ENCODE results near the gene ELAVL3. TPM values are rescaled to one million over a fixed set of nuclear protein-coding genes. Genes with fewer than 3 reads are reported as not detected.

The ELAVL3 gene
- total and polyA plus RNA-seq, 2 donors (not counting 3 experiments of a cell fraction or from before 2014, with no cell fraction given): not detected

DNA sequence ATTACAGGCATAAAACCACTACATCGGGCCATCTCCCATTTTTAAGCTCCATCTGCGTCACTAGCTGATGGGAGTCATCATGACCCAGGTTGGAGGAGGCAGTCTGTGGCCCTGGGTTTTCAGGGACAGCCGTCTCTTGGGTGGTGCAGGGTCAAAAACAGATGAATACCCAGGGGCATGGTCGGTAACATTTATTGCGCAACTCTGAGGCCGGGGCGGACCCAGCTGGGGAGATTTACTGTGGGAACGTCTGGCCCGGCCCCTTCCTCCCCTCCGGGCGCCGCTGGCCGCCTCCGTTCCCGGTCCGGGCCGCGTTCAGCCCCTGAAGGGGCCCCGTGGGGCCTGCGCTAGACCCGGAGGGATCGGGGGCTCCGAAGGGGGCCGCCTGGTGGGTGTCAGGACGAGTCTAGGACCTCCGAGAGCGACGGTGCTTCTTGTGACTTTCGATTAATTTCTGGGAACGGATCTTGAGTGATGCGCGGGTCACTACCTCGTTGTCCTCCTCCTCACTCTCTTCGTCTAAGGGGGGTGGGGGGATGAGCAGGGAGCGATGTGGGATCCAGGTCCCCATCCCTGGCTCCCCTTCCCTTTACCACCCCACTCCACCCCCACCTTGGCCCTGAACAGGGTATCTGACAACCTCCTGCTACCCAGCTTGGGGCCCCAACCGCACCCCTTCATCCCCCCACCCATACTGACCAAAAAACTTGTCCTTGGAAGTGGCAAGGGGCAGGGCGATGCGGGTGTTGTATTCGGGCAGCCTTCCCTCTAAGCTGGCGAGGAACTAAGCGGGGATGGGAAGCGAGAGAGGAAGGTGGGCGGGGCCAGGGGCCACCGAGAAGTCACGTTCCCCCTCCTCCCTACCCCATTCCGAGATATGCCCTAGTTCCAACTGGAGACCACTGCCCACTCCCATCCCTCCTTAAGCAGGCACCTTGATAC lies 60.1 kb downstream of the ELAVL3 start:
- DNase-seq (ENCODE audit: low read depth, low spot score) (no peak), FAIRE-seq (no peak)
- POLR2A ChIA-PET: no interaction called here
- Histone ChIP-seq H3K79me2 (ENCODE audit: control insufficient read depth, insufficient read depth, low read length) (no peaks in the 10 kb centered on the region), H3K27ac (ENCODE audit: insufficient read depth, low read depth, low read length) (no peak overlapping the region), H3K4me1 (ENCODE audit: control insufficient read depth, extremely low read depth, insufficient read depth, low read length) (peaks cover 9% of the 10 kb centered on the region), H3K4me2 (ENCODE audit: insufficient read depth, low read length) (no peak overlapping the region), H3K27me3 (ENCODE audit: control insufficient read depth in 2 of 2, insufficient read depth in 2 of 2, low read length in 2 of 2) (peaks cover 36 to 39% of the 10 kb centered on the region in 2 experiments), H3K9me1 (replicated peaks; ENCODE audit: control insufficient read depth, extremely low read depth, insufficient read depth, low read length) (no peaks in the 10 kb centered on the region), H3K36me3 (ENCODE audit: control insufficient read depth in 2 of 2, extremely low read depth in 1 of 2, insufficient read depth in 2 of 2, low read length in 2 of 2) (no peaks in the 10 kb centered on the region), H3K9me3 (replicated peaks; ENCODE audit: control insufficient read depth, insufficient read depth, low read length) (no peaks in the 10 kb centered on the region), H2AFZ (ENCODE audit: low read depth, low read length) (no peak overlapping the region), H3K4me3 (replicated peaks in 1 of 3; ENCODE audit: insufficient read depth in 1 of 3, low read depth in 1 of 3, low read length in 3 of 3) (no peak overlapping the region), H3K9ac (replicated peaks; ENCODE audit: extremely low read depth, insufficient read depth, low read length) (no peak overlapping the region), H4K20me1 (replicated peaks; ENCODE audit: control insufficient read depth, extremely low read depth, insufficient read depth, low read length) (no peaks in the 10 kb centered on the region)
- CTCF ChIA-PET: interaction anchor here (0.9 to 3.7 kb wide), 8 partner anchors 10 to 127 kb away, joined by 3 to 19 read pairs (median 5); partner anchors contain the start of genes ODAD3 and PRKCSH
- dilution Hi-C loops (cut with MboI; ENCODE audit: extremely low pct_ligation_motif_present, low sequenced_read_pairs) (no loop called here), intact Hi-C loops (cut with micrococcal nuclease) (loop anchor here (5.0 kb wide), 1 partner anchor 38 kb away; the partner anchor contains the start of gene EPOR)
- BruUV-seq (replicated peaks): no TSS peak
- no peak for TF ChIP-seq POLR2A (IDR thresholded peaks at IDR 0.05; ENCODE audit: low read depth, low read length)
- peak; percentile 55 for TF ChIP-seq EZH2 (IDR thresholded peaks at IDR 0.05; ENCODE audit: borderline replicate concordance, low read depth, low read length, severe bottlenecking)

DNA sequence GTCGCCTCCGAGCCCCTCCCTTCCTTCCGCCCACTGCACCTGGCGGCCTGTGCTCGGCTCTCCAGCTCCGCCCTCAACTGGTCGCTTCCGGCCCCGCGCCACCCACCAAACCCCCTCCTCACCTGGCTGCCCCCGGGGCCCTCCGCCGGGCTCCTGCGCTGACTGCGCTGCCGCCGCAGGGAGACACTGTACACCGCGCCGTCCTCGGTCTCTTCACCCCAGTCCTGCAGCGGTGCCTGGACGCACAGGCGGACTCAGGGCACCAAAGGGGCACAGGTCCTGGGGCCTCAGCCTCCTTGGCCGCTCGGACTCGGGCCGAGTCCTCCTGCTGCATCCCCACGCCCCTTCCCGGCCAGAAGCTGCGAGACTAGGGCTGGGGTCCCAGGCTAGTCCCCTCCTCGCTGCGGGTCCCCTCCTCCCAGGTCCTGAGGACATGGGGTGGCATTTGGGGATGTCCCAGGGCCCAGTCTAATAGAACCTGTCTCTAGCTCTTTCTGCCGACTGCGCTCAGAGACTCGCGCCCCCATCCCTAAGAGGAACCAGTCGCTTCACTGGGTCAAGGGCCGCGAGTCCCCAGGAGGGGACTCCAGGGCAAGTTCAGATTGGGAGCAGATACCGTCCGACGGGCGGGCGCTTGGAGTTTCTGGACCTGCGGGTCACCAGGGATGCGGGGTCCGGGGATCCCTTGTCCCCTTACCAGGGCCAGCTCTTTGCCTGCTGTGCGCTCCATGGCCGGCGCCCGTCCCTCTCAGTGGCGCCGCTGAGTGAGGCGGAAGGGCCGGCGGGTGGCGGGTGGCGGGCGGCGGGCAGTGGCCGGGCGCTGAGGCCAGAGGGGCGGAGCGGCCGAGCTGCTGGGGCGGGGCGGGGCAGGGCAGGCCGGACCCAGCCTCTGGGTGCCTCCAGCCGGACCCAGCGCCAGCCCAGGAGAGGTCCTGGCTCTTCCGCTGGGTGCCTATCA lies 62.0 kb downstream of the ELAVL3 start, which contains the start of gene RGL3:
TSS of gene RGL3 (minus strand) at position 766 of the 958 bp plus-strand sequence. CDS start at position 730, 36 bp downstream.
- H3K36me3 ChIP-seq (ENCODE audit: control insufficient read depth in 2 of 2, extremely low read depth in 1 of 2, insufficient read depth in 2 of 2, low read length in 2 of 2): no peaks in the 10 kb centered on the region
- DNase-seq (ENCODE audit: low read depth, low spot score) (no peak), FAIRE-seq (no peak)
- H3K9me3 ChIP-seq (replicated peaks; ENCODE audit: control insufficient read depth, insufficient read depth, low read length): no peaks in the 10 kb centered on the region
- peak within 1 kb of the TSS; percentile 44 for H3K4me2 ChIP-seq (ENCODE audit: insufficient read depth, low read length)
- peaks cover 9% of the 10 kb centered on the region for H3K4me1 ChIP-seq (ENCODE audit: control insufficient read depth, extremely low read depth, insufficient read depth, low read length)
- no peaks in the 10 kb centered on the region for H3K9me1 ChIP-seq (replicated peaks; ENCODE audit: control insufficient read depth, extremely low read depth, insufficient read depth, low read length)
- ChIA-PET POLR2A (no interaction called here), CTCF (interaction anchor here (0.5 to 0.6 kb wide), 2 partner anchors 88 to 774 kb away, joined by 3 to 5 read pairs; no protein-coding TSS in a partner anchor)
- peak within 1 kb of the TSS in 1 of 3 experiments; percentile 43 for H3K4me3 ChIP-seq (replicated peaks in 1 of 3; ENCODE audit: insufficient read depth in 1 of 3, low read depth in 1 of 3, low read length in 3 of 3)
- H2AFZ ChIP-seq (ENCODE audit: low read depth, low read length): peak within 1 kb of the TSS; percentile 82
- no peak within 1 kb of the TSS for H3K9ac ChIP-seq (replicated peaks; ENCODE audit: extremely low read depth, insufficient read depth, low read length)
- H3K27me3 ChIP-seq (ENCODE audit: control insufficient read depth in 2 of 2, insufficient read depth in 2 of 2, low read length in 2 of 2): peaks cover 35 to 36% of the 10 kb centered on the region in 2 experiments
- no peak within 1 kb of the TSS for H3K27ac ChIP-seq (ENCODE audit: insufficient read depth, low read depth, low read length)
- TF ChIP-seq GATA2 (IDR thresholded peaks at IDR 0.05; ENCODE audit: insufficient read depth, insufficient read length, low read depth, low read length) (no peak), MYC (IDR thresholded peaks at IDR 0.05; ENCODE audit: low read depth, low read length) (no peak), EZH2 (IDR thresholded peaks at IDR 0.05; ENCODE audit: borderline replicate concordance, low read depth, low read length, severe bottlenecking) (peak; percentile 76)
- no peaks in the 10 kb centered on the region for H4K20me1 ChIP-seq (replicated peaks; ENCODE audit: control insufficient read depth, extremely low read depth, insufficient read depth, low read length)
- no peaks in the 10 kb centered on the region for H3K79me2 ChIP-seq (ENCODE audit: control insufficient read depth, insufficient read depth, low read length)
- BruUV-seq (replicated peaks): no TSS peak
- dilution Hi-C loops (cut with MboI; ENCODE audit: extremely low pct_ligation_motif_present, low sequenced_read_pairs): no loop called here
- intact Hi-C loops (cut with micrococcal nuclease): no loop called here

Measured in endothelial cell of umbilical vein (primary cell).